COLO668 (cell line): ENCODE measurements around the gene LRP2.
A peak's percentile ranks its signal among the peaks of the same experiment; 100 is the strongest.

Source experiments
- DNase-seq: peaks from one replicate; lab custom pipeline; 2025; ENCODE audit not compliant: unreplicated experiment; lab: John Stamatoyannopoulos, UW

LRP2 gene

DNA sequence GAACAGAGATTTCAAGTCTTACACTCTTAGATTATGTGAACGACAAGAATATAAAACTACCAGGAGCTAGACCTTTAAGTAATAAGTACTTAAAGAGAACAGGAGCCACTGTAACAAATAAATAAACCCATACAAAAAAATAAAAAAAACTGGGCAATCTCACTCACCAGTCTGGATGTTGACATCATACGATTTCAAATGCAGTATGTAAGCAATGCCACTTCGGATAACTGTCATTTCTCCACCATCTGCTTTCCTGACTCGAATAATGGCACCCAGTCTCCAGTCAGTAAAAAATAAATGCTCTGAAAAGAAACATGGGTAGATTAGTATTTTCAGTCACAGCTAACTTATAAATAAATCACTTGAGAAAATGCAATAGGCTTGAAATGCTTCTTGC, 115.1 kb downstream of the LRP2 start:
- DNase-seq, result no peak

GRCh38 chr2:169240405-169240804, 121.9 kb downstream of the LRP2 start:
- DNase-seq, result no peak

- no peak for DNase-seq
Observed at GRCh38 chr2:169237939-169238338, 124.4 kb downstream of the LRP2 start.

GRCh38 chr2:169237286-169237685, 125.0 kb downstream of the LRP2 start:
- DNase-seq, result no peak

DNA sequence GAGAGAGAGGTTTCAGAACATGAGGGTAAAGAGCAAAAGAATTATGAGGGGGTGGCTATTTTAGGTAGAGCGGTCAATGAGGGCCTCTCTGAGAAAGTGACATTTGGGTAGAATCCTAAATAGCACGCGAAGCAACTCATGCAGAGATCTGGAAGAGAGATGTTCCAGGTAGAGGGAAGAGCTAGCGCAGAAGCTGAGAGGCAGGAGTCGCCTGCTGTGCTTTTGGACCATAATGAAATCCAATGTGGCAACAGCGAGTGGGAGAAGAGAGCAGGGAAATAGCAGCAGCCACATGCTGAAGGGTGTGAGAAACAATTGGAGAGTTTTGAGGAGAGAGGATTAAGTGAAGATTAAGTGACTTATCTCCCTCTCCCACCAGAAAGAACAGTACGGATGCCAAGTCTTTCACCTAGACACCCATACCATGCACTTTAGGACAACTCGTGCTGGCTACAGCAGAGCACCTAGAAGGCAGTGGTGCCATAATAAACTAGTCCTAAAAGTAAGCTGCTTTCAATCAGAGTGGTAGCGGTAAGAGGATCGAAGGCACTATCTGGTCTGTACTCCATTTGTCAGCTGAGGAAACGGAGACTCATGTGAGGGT, 129.7 kb downstream of the LRP2 start:
- no peak for DNase-seq

DNA sequence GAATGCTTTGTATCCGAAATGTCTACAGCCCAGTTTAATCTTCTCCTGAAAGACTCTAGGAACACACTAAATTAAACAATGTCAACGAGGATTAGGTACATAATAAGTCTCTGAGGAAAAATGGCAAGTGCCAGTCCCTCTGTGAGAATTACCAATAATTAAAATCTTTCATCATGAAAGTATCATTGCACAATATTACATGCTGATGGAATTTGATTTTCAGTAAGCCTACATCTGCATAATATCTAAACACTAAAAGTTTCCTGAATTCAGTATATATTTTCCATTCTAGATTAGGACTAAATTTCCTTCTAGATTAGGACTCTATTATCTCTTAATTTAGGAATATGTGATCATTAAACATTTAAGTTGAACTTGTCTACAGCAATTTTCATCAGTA, 132.1 kb downstream of the LRP2 start:
- DNase-seq, result no peak

DNA sequence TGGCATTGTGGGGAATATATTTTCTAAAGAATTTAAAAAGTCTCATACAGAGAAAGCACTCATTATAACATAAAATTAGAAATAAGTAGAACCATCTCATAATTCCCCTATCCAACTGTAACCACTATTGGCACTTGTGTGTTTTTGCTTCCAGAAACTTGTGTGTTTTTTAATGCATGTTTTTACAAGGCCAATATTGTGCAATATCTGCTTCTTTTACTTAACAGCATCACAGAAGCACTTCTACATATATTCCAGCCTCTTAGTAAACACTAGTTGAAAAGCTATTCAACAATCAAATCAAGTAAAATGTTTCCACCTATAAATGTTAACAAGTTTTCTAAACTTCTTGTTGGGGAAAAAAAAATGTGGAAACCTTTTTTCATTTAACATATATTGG, 132.7 kb downstream of the LRP2 start:
- no peak for DNase-seq

DNA sequence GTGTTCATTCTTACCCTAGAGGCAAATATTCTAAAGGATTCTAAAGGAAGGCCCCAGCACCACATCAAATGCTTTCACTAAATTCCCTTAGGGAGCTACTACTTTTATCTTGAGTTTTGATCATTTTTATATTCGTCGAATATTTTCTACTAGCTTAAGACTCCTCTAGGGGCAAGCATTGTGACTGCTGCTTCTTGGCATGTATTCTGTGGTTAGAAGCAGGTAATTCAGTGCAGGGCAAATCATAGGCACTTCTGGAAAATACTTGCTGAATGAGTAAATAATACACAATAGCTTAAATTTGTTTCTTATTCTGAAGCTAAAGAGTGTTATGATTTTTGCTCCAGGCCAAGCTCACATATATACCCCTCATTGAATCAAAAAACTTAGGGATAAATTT, 136.4 kb downstream of the LRP2 start:
- no peak for DNase-seq

GRCh38 chr2:169225233-169225750, 137.0 kb downstream of the LRP2 start:
- no peak for DNase-seq

GRCh38 chr2:169222665-169223064, 139.7 kb downstream of the LRP2 start:
- no peak for DNase-seq

DNA sequence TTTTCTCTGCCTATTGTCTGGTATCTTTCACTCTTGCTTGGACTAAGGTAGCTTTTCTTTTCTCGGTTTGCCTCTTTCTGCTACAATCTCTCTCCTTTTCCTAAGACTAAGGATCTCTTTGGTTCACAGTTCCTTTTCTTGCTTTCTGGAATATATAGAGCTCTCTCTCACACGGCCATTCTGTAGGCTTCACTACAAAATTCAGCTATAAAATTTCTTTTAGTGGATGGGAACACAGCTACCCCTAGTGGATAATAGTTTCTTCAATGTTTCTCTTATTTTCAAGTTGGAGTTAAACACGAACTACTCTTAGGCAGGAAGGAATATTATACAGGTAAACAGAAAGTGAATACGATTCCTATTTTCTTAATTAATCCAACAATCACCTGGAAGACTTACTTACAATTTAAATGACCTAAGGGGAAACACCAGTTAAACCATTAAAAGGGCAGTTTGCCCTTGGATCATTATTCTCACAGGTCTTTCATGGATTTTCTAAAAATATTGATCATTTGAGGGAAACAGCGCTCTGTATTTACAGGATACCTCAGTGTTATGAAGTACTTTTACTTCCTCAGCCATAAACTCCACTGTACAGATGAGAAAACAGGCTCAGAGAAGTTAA, 140.5 kb downstream of the LRP2 start:
- DNase-seq, result no peak

DNA sequence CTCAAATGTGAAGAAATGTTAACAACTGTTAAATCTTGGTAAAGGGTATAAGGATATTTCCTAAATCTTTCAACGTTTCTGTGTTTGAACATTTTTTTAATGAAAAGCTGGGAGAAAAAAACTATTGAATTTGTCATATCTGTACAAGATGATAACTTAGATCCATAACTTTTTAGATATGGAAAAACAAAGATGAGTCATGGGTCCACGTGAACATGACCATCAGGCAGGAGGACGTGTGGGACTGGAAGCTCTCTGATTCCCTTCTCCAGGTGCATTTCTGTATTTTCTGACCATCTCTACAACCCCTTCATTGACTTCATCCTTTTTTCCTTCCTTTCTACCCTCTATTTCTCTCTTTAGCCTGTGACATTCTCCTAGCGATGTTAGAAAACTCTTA, 151.4 kb downstream of the LRP2 start:
- no peak for DNase-seq

- no peak for DNase-seq
Observed at GRCh38 chr2:169208026-169208425, 154.3 kb downstream of the LRP2 start.

GRCh38 chr2:169205176-169205575, 157.2 kb downstream of the LRP2 start:
- no peak for DNase-seq

- peak; percentile 15 for DNase-seq
Observed at GRCh38 chr2:169203952-169204351, 158.4 kb downstream of the LRP2 start.

DNA sequence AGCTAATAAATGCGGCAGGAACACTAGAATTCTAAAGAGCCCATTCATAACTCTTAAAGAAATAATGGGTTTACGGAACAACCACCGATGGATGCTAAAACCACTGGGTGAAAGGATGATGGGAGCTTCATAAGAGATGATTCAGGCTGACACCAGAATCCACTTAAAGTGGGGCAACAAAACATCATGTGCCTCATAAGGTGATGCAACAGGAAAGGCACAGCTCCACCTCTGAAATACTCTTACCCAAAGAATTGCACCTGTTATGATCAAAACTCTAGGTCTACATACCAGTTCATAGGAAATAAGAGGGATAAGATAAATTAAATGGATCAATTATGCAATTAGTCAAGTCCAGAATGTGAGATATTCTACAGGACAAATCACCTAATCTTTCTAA, 161.6 kb downstream of the LRP2 start:
- DNase-seq, result no peak

DNA sequence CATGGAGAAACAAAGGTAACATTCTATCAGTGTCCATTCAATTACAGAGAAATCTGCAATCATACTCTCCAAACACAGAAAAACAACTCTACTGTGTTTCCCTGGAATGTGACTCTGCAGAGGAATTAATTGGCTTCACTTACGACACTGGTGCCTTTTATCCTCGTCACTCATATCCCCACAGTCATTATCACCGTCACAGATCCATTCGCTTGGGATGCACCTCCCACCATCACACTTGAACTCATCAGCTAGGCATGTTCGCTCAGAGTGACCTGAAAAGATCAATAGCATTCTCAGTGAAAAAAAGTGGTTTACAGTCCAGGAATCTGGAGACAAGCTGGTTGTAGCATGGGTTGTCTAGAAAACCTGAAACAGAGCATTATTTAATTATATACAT, 168.7 kb downstream of the LRP2 start:
- DNase-seq, result no peak

GRCh38 chr2:169190197-169190775, 172.0 kb downstream of the LRP2 start:
- DNase-seq, result no peak

GRCh38 chr2:169189132-169189531, 173.2 kb downstream of the LRP2 start:
- DNase-seq, result no peak

GRCh38 chr2:169185711-169186110, 176.6 kb downstream of the LRP2 start:
- no peak for DNase-seq

- DNase-seq, result no peak
Observed at GRCh38 chr2:169184074-169184473, 178.3 kb downstream of the LRP2 start.

DNA sequence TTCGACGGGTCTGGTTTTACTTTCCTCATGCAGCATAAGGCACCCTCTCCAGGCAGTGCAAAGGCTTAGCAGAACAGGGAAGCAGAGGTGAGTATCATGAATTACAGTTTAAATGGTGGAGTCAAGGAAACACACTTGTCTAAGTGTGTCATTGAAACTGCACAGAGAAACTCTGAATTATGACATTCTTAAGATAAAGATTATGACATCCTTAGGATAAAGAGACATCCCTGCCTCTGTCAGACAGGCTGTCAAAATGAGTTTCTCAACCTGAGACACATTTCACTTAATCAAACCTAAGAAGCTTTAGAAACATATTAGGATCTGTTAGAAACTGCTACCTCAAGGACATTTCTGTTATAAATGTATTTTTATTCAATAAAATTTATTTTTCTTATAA, 179.8 kb downstream of the LRP2 start:
- no peak for DNase-seq
